ENCODE measurements around the gene OR10K2. TPM values are rescaled to one million over a fixed set of nuclear protein-coding genes. Genes with fewer than 3 reads are reported as not detected.

OR10K2 gene
- total and polyA plus RNA-seq, 9 of the 15 experiments (the other 6 are each of a cell fraction or from before 2014, with no cell fraction given): not detected

GRCh38 chr1:158445376-158445775 is 19.3 kb upstream of the OR10K2 start (continued):
- TF ChIP-seq PRDM10 (IDR thresholded peaks at IDR 0.05; ENCODE audit: partially characterized antibody) (no peak), TEAD4 (IDR thresholded peaks at IDR 0.05; ENCODE audit: low read length) (no peak), TEAD4 (CRISPR knock-in tag; IDR thresholded peaks at IDR 0.05; ENCODE audit: borderline replicate concordance) (no peak), NFRKB (IDR thresholded peaks at IDR 0.05; ENCODE audit: low read depth) (no peak), MAFK (IDR thresholded peaks at IDR 0.05; ENCODE audit: low read length) (no peak), GMEB1 (CRISPR knock-in tag; IDR thresholded peaks at IDR 0.05) (no peak), ZBTB5 (IDR thresholded peaks at IDR 0.05) (no peak), HDAC1 (IDR thresholded peaks at IDR 0.05) (no peak), MLX (CRISPR knock-in tag; conservative IDR thresholded peaks at IDR 0.05) (no peak), ZBTB26 (CRISPR knock-in tag; IDR thresholded peaks at IDR 0.05) (no peak)
